Globus pallidus (tissue), 1 donor: Measurements from ENCODE around the gene KCTD10.
"Not testable (repeated sequence)": the region's sequence is repeated elsewhere in the genome, so short reads cannot be mapped to it uniquely, and the experiment has no call there.

Experiments
- DNase-seq: peaks from one replicate; pipeline ENCODE4 v3.0.0-alpha.2; 2015; ENCODE audit warnings: low spot score

KCTD10 gene

DNA sequence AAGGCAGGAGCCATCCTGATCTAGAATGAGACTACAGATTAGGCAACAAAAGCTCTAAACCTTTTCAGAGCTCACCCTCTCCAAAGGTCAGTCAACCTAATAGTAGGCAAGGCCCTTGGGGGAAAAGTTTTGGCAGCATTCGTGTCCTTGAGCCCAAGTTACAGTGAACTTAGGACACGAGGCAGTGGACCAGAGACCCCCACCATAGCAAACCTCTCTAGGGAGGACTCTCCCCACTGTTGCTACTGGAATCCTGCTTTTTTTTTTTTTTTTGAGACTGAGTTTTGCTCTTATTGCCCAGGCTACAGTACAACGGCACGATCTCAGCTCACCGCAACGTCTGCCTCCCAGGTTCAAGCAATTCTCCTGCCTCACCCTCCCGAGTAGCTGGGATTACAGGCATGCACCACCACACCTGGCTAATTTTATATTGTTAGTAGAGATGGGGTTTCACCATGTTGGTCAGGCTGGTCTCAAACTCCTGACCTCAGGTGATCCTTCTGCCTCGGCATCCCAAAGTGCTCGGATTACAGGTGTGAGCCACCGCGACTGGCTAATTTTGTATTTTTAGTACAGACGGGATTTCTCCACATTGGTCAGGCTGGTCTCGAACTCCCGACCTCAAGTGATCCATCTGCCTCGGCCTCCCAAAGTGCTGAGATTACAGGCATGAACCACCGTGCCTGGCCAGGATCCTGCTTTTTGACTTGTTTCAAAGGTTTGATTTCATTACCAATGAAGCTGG lies 3.4 kb downstream of the KCTD10 start:
- DNase-seq = not testable (repeated sequence)

DNA sequence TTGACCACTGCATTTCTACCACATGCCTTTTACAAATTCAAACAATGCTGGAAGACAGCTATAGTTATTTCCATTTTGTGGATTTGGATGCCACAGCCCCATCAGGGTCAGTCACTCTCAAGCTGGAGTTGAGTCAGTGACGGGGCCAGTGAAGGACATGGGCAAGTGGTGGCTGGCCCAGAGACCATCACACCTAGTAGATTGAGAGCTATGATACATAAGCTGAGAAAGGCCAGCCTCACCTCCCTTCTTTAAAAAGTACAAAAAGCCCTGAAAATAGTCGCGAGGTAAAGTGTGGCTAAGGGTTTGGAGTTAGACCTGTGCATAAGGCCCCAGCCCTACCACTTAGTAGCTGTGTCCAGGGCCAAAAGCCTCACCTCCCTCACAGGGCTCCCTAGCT lies 4.1 kb downstream of the KCTD10 start:
- DNase-seq = no peak

DNA sequence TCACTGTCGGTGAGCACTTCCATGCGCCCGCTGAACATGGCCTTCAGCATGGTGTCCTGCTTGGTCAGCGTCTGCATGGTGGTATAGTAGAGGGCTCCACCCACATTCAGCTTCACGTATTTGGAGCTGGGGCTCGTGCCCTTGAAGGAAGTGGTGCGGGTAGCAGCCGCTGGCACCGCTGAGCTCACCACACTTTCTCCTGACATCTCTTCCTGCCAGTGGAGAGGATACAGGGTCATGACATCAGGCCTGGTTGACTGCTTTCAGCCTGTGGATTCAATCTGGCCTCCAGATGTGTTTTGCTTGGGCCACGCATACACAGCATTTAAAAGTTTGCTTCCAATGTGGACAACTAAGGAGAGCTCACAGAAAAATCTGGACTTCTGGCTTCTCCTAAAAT lies 7.6 kb downstream of the KCTD10 start:
- DNase-seq = no peak

DNA sequence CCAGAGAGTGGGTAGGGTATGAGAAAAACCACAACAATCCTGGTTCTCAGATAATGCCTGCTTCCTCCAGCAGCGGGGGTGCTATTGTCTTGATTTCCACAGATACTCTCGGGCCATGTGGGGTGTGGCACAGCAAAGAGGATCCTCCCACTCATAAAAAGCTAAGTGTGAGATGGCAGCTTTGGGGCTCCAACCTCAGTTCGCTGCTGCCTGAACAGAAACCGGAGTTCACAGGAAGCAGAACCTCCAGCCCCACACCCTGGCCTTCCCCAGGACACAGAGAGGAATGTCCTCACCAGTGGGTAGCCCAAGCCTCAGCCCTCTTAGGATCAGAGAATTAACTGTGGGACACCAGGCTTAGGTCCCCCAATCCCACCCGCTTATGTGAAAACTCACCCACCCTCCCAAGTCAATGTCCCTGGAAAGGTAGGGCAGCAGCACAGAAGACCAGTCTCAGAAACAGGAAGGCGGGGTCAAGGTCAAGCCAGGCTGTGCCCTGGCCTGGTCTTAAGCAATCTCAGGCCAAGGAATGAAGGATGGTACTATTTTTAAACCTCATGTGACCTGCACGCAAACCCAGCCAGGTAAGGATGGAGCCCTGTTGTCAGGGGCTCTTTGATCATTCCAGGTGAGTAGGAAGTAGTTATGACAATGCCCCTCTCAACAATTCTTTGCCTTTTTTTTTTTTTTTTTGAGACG lies 9.0 kb downstream of the KCTD10 start:
- no peak for DNase-seq

DNA sequence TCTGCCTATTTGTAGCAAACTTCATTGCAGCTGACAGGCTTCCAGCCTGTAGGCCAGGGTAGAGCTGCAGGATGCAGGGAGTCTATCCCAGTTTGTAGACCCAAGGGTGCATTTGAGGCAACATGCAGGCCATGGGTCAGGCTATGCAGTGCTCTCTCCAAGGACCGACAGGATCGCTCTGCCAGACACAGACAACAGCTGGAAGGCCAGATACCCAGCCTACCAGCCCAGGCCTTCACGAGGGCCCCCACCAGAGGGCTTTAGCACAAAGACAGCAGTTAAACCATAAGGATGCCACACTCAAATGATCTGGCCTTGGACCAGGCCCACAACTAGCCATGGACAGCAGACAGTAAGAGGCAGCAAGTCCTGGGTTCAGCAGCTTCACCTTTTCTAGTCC lies 10.3 kb downstream of the KCTD10 start:
- peak; percentile 43 for DNase-seq

DNA sequence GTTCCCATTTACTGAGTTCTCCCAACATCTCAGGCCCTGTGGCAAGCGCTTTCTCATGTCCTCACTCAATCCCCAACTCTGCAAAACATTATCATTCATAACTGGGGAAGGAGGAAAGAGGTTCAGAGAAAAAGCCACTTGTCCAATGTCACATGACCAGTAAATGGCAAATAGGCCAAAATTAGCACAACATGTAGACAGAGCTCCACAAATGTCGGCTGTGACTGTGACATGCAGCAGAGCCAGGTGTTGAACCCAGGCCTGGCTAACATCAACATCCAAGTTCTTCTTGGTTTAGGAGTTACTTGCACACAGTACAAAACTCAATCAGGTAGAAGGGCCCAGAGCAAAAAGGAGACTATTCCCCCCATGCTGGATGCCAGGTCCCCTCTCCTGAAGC lies 10.8 kb downstream of the KCTD10 start:
- DNase-seq = no peak

DNA sequence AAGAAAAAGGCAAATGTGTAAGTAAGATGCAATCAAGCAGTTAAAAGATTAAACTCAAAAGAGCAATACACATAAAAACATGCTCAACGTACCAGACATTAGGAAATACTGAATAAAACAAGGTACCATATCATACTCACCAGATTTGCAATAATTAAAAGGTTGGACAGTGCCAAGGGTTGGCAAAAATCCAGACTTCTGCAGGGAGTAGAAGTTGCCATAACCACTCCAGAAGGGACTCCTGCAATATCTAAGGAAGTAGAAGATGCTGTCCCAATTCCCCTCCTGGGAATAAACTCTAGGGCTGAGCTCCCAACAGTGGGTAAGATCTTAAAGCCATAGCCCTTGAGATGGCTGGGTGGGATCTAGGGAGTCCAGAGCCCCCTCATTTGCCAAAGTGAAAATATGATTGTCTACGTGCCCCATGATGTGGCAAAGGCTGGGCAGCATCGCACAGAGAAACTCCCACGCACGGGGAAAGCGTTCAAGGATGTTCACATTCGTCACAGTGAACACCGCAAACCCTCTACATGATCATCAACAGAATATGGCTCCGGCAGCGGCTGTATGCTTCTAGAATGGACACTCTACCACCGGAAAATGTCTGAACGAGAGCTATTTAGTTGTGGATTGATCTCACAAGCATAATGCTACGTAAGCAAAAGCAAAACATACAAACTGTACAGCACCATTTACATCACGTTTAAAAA lies 12.3 kb downstream of the KCTD10 start:
- no peak for DNase-seq

DNA sequence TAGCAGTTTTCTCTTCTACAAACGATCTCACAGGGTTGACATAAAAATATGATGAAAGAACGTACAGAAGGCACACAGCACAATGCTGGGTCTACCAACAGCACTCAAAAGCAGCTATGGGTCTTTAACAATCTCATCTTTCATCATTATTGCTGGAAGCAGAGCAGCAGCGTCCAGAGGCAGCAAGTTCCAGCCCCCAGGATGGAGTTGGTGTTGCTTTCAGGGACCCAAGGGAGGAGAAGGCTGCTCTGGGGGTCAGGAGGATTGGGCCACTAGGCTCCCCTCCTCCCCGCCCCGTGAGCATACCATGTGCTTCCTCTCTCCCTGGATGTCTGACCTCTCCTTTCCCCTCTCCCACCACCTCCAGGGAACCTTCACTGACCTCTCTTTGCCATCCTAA lies 13.3 kb downstream of the KCTD10 start:
- no peak for DNase-seq

DNA sequence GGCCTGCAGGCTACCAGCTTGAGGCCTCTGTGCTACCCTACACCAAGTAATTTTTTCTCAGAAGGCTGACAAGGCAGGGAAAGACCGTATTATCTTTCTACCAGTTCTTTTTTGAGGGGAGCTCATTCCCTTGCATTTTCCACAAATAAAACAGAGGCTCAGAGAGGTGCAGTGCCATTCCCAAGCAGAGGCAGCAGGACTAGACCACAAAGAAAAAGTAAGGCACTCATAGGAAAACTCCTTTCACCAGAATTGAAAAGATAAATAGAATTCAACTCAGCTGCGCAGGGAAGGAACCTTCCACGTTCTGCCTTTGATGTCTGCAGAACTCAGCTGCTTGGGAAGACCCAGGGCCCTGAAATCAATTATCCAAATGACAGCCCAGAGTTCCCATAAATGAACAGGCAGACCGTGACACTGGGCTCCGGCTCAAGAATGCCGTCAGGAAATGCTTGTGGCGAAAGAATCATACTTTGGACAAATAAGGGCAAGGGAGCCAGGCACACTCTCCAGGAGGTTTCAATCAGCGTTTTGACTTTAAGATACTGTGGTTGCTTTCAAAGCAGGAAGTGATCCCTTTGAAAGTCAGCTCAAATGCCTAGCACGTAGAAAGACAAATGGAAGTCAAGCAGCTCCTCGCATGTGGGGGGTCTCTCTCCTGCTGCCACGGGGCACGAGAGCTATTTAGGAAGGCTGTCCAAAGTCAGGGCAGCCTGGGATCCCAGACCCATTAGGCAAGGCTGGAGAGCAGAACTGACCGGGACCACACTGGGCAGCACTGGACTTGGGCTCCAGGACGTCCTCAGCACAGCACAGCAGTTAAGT lies 14.0 kb downstream of the KCTD10 start:
- DNase-seq = peak; percentile 36

DNA sequence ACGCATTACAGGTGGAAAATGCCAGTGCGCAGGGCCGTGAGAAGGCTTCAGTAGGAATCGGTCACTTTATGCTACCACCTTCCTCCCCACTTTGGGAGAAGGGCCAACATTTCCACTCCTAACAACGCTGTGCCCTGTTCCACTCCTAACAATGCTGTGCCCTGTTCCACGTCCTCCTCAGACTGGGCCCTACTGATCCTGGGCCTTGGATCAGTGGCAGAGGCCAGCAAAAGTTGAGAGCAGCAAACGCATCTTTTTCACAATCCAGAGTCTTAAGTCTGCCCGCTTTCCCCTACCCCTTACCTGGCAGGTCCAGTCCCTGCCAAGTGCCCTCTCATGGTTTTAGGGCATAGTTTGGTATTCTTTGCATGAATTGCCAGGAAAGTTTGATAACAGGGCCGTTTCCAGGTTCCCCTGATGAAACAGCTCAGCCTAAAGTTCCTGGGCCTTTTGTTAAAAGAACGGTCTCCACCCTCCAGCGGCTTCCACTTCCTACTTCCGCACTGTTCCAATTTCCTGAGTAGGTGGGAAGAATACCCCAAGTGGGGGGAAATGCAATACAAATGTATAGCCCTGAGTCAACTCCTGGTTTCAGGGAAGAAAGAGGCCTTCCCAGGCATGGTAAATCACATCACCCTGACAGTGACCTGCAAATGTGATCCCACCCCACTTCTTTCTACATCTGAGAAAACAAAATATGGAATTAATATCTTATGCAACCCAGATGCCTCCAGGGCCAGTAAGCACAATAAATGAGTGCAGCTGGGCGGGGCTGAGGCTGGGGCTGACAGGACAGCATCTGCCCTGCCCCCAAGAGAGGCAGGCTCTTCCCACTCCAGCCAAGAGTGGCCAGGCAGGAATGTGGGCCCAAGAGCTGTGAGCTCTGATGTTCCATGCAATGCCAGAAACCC lies 15.0 kb downstream of the KCTD10 start:
- DNase-seq = peak; percentile 71

DNA sequence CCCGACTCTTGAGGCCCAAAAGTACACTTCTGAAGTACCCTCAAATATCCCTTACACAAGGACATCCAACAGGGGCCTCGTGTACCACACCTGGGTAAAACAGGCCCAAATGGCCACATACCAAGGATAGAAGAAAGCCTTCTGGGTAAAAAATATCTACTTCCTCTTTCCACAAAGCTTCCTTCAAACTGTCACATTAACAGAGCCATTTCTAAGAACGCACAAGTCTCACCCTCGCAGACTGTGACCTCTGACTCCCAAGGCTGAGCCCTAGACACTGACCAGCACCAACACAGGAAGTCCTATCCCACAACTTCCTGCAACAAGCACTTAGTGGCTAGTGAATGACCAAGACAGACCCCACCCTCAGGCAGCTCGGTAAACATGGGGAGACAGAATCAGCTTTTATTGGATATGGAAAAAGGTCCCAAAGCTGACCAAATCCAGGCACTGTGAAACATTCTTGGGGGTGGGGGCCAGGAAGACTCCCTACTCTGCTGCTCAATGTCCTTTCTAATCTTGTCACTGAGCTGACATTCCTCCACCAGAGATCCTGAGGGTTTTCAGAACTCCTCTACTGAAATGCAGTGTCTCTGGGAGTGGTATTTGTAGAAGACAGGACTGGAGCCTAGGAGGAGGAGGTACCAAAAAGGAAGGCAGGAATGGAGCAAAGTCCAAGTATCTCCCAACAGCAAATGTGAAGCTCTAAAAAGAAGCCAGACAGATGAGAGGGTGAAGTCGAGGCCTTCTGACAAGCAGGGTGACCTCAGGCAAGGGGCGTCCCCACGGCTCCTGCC lies 15.9 kb downstream of the KCTD10 start:
- peak; percentile 52 for DNase-seq

DNA sequence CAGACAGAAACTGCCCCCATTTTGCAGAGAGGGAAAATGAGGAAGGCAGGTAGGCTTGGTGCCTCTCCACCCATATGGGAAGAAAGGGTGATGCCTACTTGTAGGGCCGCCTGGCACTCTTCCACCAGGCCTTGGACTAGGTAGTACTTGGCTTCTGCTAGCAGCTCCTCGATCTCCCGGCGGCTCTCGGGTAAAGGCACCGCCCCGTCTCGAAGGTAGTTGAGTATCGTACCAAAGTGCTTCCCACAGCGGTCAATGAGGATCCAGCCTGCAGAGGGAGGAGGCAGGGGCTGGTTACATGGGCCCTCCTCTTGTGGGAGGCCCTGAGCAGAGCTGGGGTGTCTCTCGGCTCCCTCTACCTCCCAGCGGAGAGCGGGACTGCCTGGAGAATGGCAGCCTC lies 16.6 kb downstream of the KCTD10 start:
- DNase-seq = no peak

DNA sequence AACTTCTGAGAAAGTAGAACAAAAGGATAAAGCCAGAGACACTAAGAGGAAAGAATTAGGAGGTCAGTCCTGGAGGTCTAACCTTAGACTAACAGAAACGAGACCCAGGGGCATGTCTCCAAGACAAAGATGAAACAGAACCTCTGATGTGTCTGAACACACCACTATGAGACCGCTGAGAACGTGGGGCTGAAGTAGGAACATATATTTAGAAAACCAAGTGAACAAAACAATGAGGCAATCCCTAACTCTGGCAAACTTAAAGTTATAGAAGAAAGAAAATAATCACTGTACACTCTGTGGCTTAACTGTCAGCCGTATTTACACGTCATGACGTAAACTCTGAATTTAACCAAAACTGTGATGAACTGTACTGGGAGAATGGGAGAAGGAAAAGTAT lies 17.9 kb downstream of the KCTD10 start:
- no peak for DNase-seq

DNA sequence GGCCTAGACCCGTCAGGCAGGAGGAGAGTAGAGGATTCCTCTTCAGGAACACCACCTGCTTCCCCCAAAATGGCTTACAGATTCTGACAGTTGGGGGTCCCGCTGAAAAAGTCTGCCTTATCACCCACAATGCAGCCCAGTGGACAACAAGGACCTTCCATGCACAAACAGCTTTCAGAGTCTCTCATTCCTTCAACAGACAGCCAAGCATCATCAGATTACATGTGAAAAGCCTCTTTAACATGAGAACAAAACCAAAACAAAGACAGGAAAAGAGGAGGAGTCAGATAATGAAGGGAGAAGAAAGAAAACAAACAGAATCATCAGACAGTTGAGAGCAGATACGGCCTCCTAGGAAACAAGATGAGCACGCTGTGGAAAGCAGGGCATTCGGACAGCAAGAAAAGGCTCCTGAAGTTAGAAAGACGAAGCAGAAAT lies 18.3 kb downstream of the KCTD10 start:
- peak; percentile 54 for DNase-seq

DNA sequence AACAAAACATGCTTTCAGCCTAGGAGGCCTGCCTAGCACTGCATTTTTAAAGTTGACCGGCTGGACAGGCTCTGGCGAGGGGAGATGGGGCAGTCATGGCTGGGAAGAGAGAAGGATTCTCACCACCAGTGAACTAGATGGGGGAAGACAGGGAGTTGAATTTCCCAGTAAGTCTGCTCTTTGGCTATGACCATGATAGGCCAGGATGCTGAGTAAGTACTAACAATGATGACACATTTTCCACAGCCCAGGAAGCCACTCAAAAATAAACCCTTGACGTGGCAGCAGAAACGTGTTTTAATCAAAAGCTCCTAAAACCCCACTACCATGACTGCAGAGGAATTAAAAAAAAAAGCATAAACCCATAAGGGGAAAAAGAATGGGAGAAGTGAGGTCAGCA lies 19.0 kb downstream of the KCTD10 start:
- DNase-seq = no peak

DNA sequence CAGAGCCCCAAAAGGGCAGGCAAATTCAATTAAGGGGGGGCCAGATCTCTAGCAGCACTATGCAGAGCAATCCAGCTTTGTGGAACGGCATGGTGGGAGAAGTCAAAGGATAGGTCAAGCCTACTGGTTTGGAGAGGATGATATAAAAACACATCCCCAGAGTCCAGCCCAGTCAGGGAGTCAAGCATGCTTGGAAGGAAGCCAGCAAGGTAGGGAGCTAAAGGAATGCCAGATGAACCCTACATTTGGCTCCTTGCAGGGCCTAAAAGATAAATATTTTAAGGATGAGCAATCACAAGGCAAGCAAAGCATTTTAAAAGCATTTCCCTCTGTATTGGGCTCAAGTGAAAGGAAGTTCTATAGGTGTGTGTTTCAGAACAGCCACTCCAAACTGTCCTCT lies 21.4 kb downstream of the KCTD10 start:
- no peak for DNase-seq

DNA sequence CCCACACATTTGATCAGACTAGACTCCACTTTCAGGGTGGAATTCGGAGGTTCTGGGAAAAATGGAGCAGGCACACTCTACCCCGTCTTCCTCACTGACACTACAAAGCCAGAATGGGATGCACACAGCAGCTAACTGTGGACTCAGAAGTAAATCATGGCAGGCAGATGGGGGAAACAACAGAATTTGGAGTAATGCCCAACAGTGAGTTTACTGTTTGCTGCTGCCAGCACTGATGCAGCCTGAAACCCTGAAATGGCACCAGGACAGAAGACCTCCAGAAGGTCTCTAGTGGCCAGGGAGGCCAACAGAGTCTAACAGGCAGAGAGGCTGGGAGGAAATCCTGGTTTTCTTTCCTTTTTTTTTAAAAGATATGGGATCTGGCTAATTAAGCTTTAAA lies 24.6 kb downstream of the KCTD10 start:
- no peak for DNase-seq

DNA sequence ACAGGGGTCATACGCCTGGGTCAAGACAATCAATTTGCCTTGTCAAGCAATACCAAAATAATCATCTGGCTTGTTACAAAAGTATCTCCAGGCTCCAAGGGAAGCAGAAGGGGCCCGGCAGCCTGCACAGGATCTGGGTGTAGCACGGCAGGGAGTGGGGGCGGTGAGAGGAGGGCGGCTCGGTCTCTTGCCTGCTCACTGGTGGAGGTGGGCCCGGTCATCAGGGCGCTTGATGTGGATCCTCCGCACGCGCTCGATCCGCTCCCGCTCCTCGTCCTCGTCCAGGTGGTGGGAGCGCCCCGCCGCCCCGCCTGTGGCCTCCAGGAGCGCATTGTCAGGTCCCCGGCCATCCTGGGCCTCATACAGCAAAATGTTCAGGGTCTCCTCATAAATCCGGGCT lies 25.7 kb downstream of the KCTD10 start:
- no peak for DNase-seq

DNA sequence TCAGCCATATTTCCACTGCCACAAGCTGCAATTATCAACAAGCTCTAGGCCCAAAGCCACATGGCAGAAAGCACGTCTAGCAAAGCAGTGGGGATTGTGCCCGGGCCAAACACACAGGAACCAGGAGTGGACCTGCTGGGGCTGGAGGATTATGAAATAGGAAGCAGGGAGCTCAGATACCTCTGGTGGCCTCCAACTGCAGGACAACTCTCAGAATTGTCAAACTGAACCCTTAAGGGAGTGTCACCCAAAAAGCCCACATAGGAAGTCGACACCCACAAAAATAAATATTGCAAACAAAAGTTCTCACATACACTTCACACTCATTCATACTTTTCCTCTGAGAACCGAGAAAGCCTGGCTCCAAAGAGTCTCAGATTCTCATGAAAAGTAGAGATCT lies 26.1 kb downstream of the KCTD10 start:
- DNase-seq = no peak

DNA sequence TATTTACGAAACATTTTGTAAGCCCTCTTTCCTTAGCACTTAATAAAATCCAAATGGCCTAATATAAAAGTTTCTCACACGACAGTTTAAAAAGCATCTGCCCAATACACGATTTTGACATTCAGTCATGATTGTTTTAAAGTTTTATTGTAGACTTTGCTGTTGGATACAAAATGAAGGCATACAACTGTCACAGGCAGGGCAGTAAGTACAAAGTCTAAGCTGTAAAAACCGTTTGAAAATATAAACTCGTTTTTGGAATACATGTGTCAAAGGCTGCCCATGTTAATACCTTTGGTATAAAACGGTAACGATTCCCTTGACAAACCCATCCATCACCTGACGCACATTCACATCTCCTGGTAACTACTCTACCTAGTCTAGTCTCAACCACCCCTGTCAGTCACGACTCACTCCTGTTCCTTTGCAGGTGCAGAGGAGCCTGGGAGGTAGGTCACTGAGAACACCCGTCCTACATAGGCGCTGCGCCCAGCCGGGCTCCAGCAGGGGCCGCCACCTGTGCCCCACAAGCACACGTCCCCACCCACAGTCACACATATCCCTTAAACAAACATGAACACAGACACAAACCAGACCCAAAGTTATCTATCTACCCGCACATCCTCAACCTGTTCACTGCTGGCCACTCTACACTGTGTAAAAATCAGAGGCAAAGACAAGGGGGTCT lies 27.1 kb downstream of the KCTD10 start:
- no peak for DNase-seq
